NCI-H1694 (cell line): ENCODE measurements around the gene ASB9.
"Not testable (repeated sequence)": the region's sequence is repeated elsewhere in the genome, so short reads cannot be mapped to it uniquely, and the experiment has no call there.

Experiments
- DNase-seq: peaks from one replicate; lab custom pipeline; 2025; lab: John Stamatoyannopoulos, UW

Gene ASB9

GRCh38 chrX:15269618-15270521 is at the start of gene ASB9:
Gene ASB9 (minus strand): TSS chrX:15270083. CDS start chrX:15269874, 209 bp downstream.
- DNase-seq: no peak

GRCh38 chrX:15319075-15319474 is 49.2 kb upstream of the ASB9 start:
- no peak for DNase-seq

- DNase-seq: no peak
Observed at GRCh38 chrX:15315509-15315908, 45.6 kb upstream of the ASB9 start, which contains the start of gene ASB11. Gene ASB11 (minus strand): TSS chrX:15315640. CDS start chrX:15315605, 35 bp downstream.

GRCh38 chrX:15314472-15314871 is 44.6 kb upstream of the ASB9 start:
- DNase-seq: no peak

GRCh38 chrX:15311119-15311518 is 41.2 kb upstream of the ASB9 start:
- DNase-seq: no peak

GRCh38 chrX:15310117-15310516 is 40.2 kb upstream of the ASB9 start:
- no peak for DNase-seq

GRCh38 chrX:15305899-15306298 is 36.0 kb upstream of the ASB9 start:
- not testable (repeated sequence) for DNase-seq

- DNase-seq: no peak
Observed at GRCh38 chrX:15301924-15302323, 32.0 kb upstream of the ASB9 start.

GRCh38 chrX:15299941-15300851 is 30.3 kb upstream of the ASB9 start:
- DNase-seq: no peak

- no peak for DNase-seq
Observed at GRCh38 chrX:15298780-15299179, 28.9 kb upstream of the ASB9 start.

GRCh38 chrX:15298201-15298600 is 28.3 kb upstream of the ASB9 start:
- DNase-seq: no peak

GRCh38 chrX:15293451-15293850 is 23.6 kb upstream of the ASB9 start:
- no peak for DNase-seq

- no peak for DNase-seq
Observed at GRCh38 chrX:15292861-15293260, 23.0 kb upstream of the ASB9 start.

- DNase-seq: no peak
Observed at GRCh38 chrX:15277604-15278003, 7.7 kb upstream of the ASB9 start.

GRCh38 chrX:15274946-15275345 is 5.1 kb upstream of the ASB9 start:
- no peak for DNase-seq

- not testable (repeated sequence) for DNase-seq
Observed at GRCh38 chrX:15273275-15273674, 3.4 kb upstream of the ASB9 start.

GRCh38 chrX:15271757-15272156 is 1.9 kb upstream of the ASB9 start:
- no peak for DNase-seq

- no peak for DNase-seq
Observed at GRCh38 chrX:15269120-15269519, 763 bp downstream of the ASB9 start.

- no peak for DNase-seq
Observed at GRCh38 chrX:15254852-15255251, 15.0 kb downstream of the ASB9 start.

GRCh38 chrX:15245896-15246295 is 24.0 kb downstream of the ASB9 start:
- DNase-seq: no peak

- DNase-seq: no peak
Observed at GRCh38 chrX:15244421-15244820, 25.5 kb downstream of the ASB9 start.

GRCh38 chrX:15242899-15243555 is 26.9 kb downstream of the ASB9 start:
- DNase-seq: peak; percentile 25
